ENCODE data around the gene C5orf63.

Gene C5orf63

DNA sequence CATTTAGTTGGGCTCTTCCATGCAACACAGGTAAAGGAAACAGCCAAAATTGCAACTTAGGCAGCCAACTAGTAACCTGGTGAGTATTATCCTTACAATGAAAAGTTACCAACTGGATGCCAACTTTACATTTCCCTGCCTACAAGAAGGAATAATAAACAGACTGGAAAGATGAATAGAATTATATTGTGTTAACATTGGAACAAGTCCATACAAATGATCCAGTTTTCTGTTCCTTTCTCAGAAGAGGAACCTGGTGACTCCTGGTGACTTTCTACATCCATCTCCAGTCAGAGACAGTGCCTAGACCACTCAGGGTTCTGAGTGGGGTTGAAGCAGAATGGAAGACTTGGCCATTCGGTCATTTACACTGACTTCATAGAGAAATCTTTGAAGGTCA is 63.5 kb downstream of the C5orf63 start:
- Histone ChIP-seq H3K79me2 (ENCODE audit: insufficient read depth, low read length) (no peaks in the 10 kb centered on the region), H3K27me3 (ENCODE audit: insufficient read depth, low read length) (no peaks in the 10 kb centered on the region), H3K9me2 (ENCODE audit: low read depth, low read length) (0 out of 2 replicates have a peak, but pooled peaks cover 3% of the 10 kb centered on the region), H4K20me1 (ENCODE audit: insufficient read depth, low read length) (no peaks in the 10 kb centered on the region), H3K9ac (ENCODE audit: low read length) (no peak overlapping the region), H3K4me2 (ENCODE audit: low read length) (no peak overlapping the region), H3K4me1 (ENCODE audit: insufficient read depth, low read length, severe bottlenecking) (no peaks in the 10 kb centered on the region), H3K27ac (ENCODE audit: low read depth, low read length, poor library complexity, severe bottlenecking) (no peak overlapping the region), H3K36me3 (ENCODE audit: insufficient read depth, low read length) (no peaks in the 10 kb centered on the region), H3F3A (ENCODE audit: insufficient read depth, low read length) (no peaks in the 10 kb centered on the region), H3K9me3 (ENCODE audit: low read length) (no peaks in the 10 kb centered on the region), H2AFZ (ENCODE audit: low read length) (no peak overlapping the region), H3K4me3 (ENCODE audit: low read depth, low read length, poor library complexity, severe bottlenecking) (no peak overlapping the region)
- no peak for TF ChIP-seq EZH2 (IDR thresholded peaks at IDR 0.05; ENCODE audit: borderline replicate concordance, low read length)
- TF ChIP-seq, protein P1, sequence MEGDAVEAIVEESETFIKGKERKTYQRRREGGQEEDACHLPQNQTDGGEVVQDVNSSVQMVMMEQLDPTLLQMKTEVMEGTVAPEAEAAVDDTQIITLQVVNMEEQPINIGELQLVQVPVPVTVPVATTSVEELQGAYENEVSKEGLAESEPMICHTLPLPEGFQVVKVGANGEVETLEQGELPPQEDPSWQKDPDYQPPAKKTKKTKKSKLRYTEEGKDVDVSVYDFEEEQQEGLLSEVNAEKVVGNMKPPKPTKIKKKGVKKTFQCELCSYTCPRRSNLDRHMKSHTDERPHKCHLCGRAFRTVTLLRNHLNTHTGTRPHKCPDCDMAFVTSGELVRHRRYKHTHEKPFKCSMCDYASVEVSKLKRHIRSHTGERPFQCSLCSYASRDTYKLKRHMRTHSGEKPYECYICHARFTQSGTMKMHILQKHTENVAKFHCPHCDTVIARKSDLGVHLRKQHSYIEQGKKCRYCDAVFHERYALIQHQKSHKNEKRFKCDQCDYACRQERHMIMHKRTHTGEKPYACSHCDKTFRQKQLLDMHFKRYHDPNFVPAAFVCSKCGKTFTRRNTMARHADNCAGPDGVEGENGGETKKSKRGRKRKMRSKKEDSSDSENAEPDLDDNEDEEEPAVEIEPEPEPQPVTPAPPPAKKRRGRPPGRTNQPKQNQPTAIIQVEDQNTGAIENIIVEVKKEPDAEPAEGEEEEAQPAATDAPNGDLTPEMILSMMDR (IDR thresholded peaks at IDR 0.05; ENCODE audit: low read length), result no peak

DNA sequence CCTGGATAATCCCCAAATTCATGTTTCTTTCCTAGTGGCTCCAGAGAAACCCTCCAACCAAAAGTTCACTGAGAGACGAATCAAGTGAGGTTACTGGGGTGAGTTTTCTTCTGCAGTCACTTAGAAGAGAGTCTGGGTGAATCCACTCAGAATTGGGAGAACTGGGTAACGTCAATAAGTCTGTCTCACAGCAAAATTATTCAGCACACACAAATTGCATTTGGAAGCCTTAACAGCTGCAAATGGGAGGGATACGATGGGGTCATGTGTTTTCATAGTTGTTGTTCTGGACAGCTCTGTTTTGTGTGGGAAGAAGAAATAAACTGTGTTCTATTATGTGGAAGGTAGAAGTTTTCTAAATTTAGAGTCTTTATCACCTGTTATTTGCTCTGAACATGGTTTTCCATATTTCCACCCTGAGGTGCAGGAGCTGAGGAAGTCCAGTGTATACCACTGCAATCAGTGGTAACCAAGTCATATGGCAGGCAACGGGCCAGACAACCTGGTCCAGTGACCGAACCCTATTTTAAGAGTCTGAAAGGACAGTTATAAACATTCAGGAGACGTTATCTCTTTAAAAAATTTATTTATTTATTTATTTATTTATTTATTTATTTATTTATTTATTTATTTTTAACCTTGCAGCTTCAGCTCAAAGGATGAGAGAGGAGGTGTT is 64.9 kb downstream of the C5orf63 start:
- Histone ChIP-seq H3K27ac (ENCODE audit: low read depth, low read length, poor library complexity, severe bottlenecking) (no peak overlapping the region), H3K36me3 (ENCODE audit: insufficient read depth, low read length) (no peaks in the 10 kb centered on the region), H2AFZ (ENCODE audit: low read length) (no peak overlapping the region), H3F3A (ENCODE audit: insufficient read depth, low read length) (no peaks in the 10 kb centered on the region), H3K4me2 (ENCODE audit: low read length) (no peak overlapping the region), H3K79me2 (ENCODE audit: insufficient read depth, low read length) (no peaks in the 10 kb centered on the region), H3K4me1 (ENCODE audit: insufficient read depth, low read length, severe bottlenecking) (no peaks in the 10 kb centered on the region), H3K9me3 (ENCODE audit: low read length) (no peaks in the 10 kb centered on the region), H4K20me1 (ENCODE audit: insufficient read depth, low read length) (no peaks in the 10 kb centered on the region), H3K9me2 (ENCODE audit: low read depth, low read length) (0 out of 2 replicates have a peak, but pooled peaks cover 3% of the 10 kb centered on the region), H3K9ac (ENCODE audit: low read length) (no peak overlapping the region), H3K4me3 (ENCODE audit: low read depth, low read length, poor library complexity, severe bottlenecking) (no peak overlapping the region), H3K27me3 (ENCODE audit: insufficient read depth, low read length) (no peaks in the 10 kb centered on the region)
- TF ChIP-seq, protein P1 (IDR thresholded peaks at IDR 0.05; ENCODE audit: low read length), result no peak
- no peak for TF ChIP-seq EZH2 (IDR thresholded peaks at IDR 0.05; ENCODE audit: borderline replicate concordance, low read length)

DNA sequence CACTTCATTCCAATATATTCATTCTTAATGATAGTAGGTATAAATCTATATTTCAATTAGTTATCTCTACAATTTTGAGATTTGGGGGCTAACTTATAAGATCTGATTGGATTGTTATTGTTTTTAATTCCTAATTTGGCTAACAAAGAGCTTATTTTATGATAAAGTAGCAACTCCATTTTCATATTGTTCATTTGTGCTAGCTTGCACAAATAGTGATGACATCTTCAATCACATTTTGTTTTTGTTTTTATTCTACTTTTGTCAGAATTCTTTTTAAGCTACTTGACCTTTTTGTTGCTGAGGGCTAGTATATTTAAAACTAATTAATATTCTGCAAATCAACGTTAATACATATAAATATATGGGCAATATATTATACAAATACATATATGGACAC is 65.8 kb downstream of the C5orf63 start:
- no peaks in the 10 kb centered on the region for H3F3A ChIP-seq (ENCODE audit: insufficient read depth, low read length)
- H3K27me3 ChIP-seq (ENCODE audit: insufficient read depth, low read length), result peaks cover 4% of the 10 kb centered on the region; the same call in 1 of the 2 replicates
- H3K36me3 ChIP-seq (ENCODE audit: insufficient read depth, low read length), result no peaks in the 10 kb centered on the region
- H3K4me3 ChIP-seq (ENCODE audit: low read depth, low read length, poor library complexity, severe bottlenecking), result no peak overlapping the region
- H2AFZ ChIP-seq (ENCODE audit: low read length), result no peak overlapping the region
- no peaks in the 10 kb centered on the region for H3K4me1 ChIP-seq (ENCODE audit: insufficient read depth, low read length, severe bottlenecking)
- no peak overlapping the region for H3K9ac ChIP-seq (ENCODE audit: low read length)
- no peak for TF ChIP-seq EZH2 (IDR thresholded peaks at IDR 0.05; ENCODE audit: borderline replicate concordance, low read length)
- TF ChIP-seq, protein P1 (IDR thresholded peaks at IDR 0.05; ENCODE audit: low read length), result no peak
- H3K79me2 ChIP-seq (ENCODE audit: insufficient read depth, low read length), result no peaks in the 10 kb centered on the region
- 0 out of 2 replicates have a peak, but pooled peaks cover 3% of the 10 kb centered on the region for H3K9me2 ChIP-seq (ENCODE audit: low read depth, low read length)
- no peaks in the 10 kb centered on the region for H3K9me3 ChIP-seq (ENCODE audit: low read length)
- H3K27ac ChIP-seq (ENCODE audit: low read depth, low read length, poor library complexity, severe bottlenecking), result no peak overlapping the region
- no peak overlapping the region for H3K4me2 ChIP-seq (ENCODE audit: low read length)
- H4K20me1 ChIP-seq (ENCODE audit: insufficient read depth, low read length), result no peaks in the 10 kb centered on the region

All from OCI-LY1 (cell line).